ENCODE measurements around the gene SIAH2. TPM values are rescaled to one million over a fixed set of nuclear protein-coding genes. Genes with fewer than 3 reads are reported as not detected.

SIAH2 gene
- total and polyA plus RNA-seq, 9 of the 15 experiments (the other 6 are each of a cell fraction or from before 2014, with no cell fraction given) = 4.8 to 39.0 (median 29.9) TPM

GRCh38 chr3:150744041-150744918 is 18.7 kb downstream of the SIAH2 start (continued):
- no peak for TF ChIP-seq ZNF609 (CRISPR knock-in tag; IDR thresholded peaks at IDR 0.05; ENCODE audit: borderline replicate concordance)

GRCh38 chr3:150743508-150743907 is 19.5 kb downstream of the SIAH2 start:
- FAIRE-seq (no peak), ATAC-seq (no peak), DNase-seq (ENCODE audit: extremely low read depth in 1 of 4, low spot score in 3 of 4) (no peak)
- Histone ChIP-seq H3K9ac (ENCODE audit: insufficient read depth in 1 of 2, low read depth in 2 of 2, low read length in 2 of 2) (no peak overlapping the region), H3K9me1 (ENCODE audit: control insufficient read depth, insufficient read depth, low read length) (no peaks in the 10 kb centered on the region), H4K20me1 (replicated peaks; ENCODE audit: control insufficient read depth, insufficient read depth, low read length) (peaks cover 7% of the 10 kb centered on the region; the same call in 1 of the 2 replicates), H3K4me3 (no peak overlapping the region), H3K27ac (ENCODE audit: extremely low read depth, low read depth, low read length) (no peak overlapping the region), H3K9me3 (replicated peaks; ENCODE audit: control insufficient read depth, insufficient read depth, low read depth, low read length) (no peaks in the 10 kb centered on the region), H3K27me3 (ENCODE audit: control insufficient read depth in 2 of 2, insufficient read depth in 2 of 2, low read length in 2 of 2) (no peaks in the 10 kb centered on the region), H3K79me2 (ENCODE audit: control insufficient read depth, insufficient read depth, low read length) (peaks cover 72% of the 10 kb centered on the region), H3K4me2 (ENCODE audit: insufficient read depth, low read length) (no peak overlapping the region), H3K36me3 (ENCODE audit: control insufficient read depth, insufficient read depth, low read length) (peaks cover 34% of the 10 kb centered on the region), H2AFZ (ENCODE audit: low read depth, low read length) (no peak overlapping the region), H3K4me1 (replicated peaks in 1 of 2; ENCODE audit: control insufficient read depth in 2 of 2, insufficient read depth in 2 of 2, low read length in 2 of 2) (peaks cover 19 to 38% of the 10 kb centered on the region in 2 experiments)
- 61% methylated on average over 2 of the region's 2 CpGs for WGBS (ENCODE audit: insufficient coverage, low coverage, missing lambda C conversion rate)
- in situ Hi-C loops (cut with MboI) (no loop called here), intact Hi-C loops (cut with micrococcal nuclease) (no loop called here)
- CTCF ChIA-PET (ENCODE audit: low intra/inter-chr PET ratio) = no interaction called here
- no TSS peak for BruUV-seq (replicated peaks)
- POLR2A ChIA-PET = interaction anchor here (0.7 to 1.4 kb wide), 3 partner anchors 14 to 82 kb away, joined by 3 to 4 read pairs (median 3); no protein-coding TSS in a partner anchor
- no peak for TF ChIP-seq E2F4 (CRISPR knock-in tag; IDR thresholded peaks at IDR 0.05; ENCODE audit: low read depth)
- no peak for TF ChIP-seq MYNN (IDR thresholded peaks at IDR 0.05)
- TF ChIP-seq MYNN (CRISPR knock-in tag; IDR thresholded peaks at IDR 0.05) = no peak
- no peak for TF ChIP-seq HDAC8 (tag; IDR thresholded peaks at IDR 0.05)
- no peak for TF ChIP-seq ZC3H8 (IDR thresholded peaks at IDR 0.05)
- no peak for TF ChIP-seq ZFP36 (IDR thresholded peaks at IDR 0.05; ENCODE audit: low read depth, low read length, partially characterized antibody)
- TF ChIP-seq ZNF239 (CRISPR knock-in tag; IDR thresholded peaks at IDR 0.05) = no peak
- no peak for TF ChIP-seq NBN (IDR thresholded peaks at IDR 0.05; ENCODE audit: low read depth)
- no peak for TF ChIP-seq CREB1 (IDR thresholded peaks at IDR 0.05)
- no peak for TF ChIP-seq CREB1 (CRISPR knock-in tag; IDR thresholded peaks at IDR 0.05)
- TF ChIP-seq RBM15 (IDR thresholded peaks at IDR 0.05; ENCODE audit: insufficient read depth, low read length) = no peak
- no peak for TF ChIP-seq ZNF121 (CRISPR knock-in tag; conservative IDR thresholded peaks at IDR 0.05)
- no peak for TF ChIP-seq GTF2F1 (IDR thresholded peaks at IDR 0.05; ENCODE audit: low read depth, low read length)
- TF ChIP-seq SMC3 (conservative IDR thresholded peaks at IDR 0.05; ENCODE audit: insufficient read depth, low read depth, low read length) = no peak
- TF ChIP-seq ZNF695 (CRISPR knock-in tag; IDR thresholded peaks at IDR 0.05) = no peak
